ENCODE results near the gene CACNB2. TPM values are rescaled to one million over a fixed set of nuclear protein-coding genes. Genes with fewer than 3 reads are reported as not detected.

Gene CACNB2
- total and polyA plus RNA-seq, 10 of the 15 experiments (the other 5 are each of a cell fraction or from before 2014, with no cell fraction given): 0.62 to 8.1 (median 1.2) TPM

- TF ChIP-seq REST (IDR thresholded peaks at IDR 0.05; ENCODE audit: low read depth, low read length) (no peak), NFXL1 (IDR thresholded peaks at IDR 0.05; ENCODE audit: borderline replicate concordance) (no peak), CHD4 (IDR thresholded peaks at IDR 0.05) (no peak), SIN3A (IDR thresholded peaks at IDR 0.05; ENCODE audit: low read depth, low read length) (no peak), YBX1 (IDR thresholded peaks at IDR 0.05) (no peak), ZSCAN29 (IDR thresholded peaks at IDR 0.05) (no peak), JUND (IDR thresholded peaks at IDR 0.05; ENCODE audit: low read depth, low read length) (no peak), CHD2 (IDR thresholded peaks at IDR 0.05; ENCODE audit: borderline replicate concordance, low read depth, low read length) (no peak), HDGF (IDR thresholded peaks at IDR 0.05) (no peak), BACH1 (IDR thresholded peaks at IDR 0.05; ENCODE audit: borderline replicate concordance) (no peak), NKRF (conservative IDR thresholded peaks at IDR 0.05) (no peak)
Observed at GRCh38 chr10:18351421-18351820, 211.2 kb downstream of the CACNB2 start (continued).

Measured in GM12878 (cell line).